SK-N-SH (cell line): Measurements from ENCODE around the gene FLT3LG. TPM values are rescaled to one million over a fixed set of nuclear protein-coding genes. Genes with fewer than 3 reads are reported as not detected.

ENCODE experiments used
- CTCF ChIA-PET: fragments of 300-600, 350-600 bp; formaldehyde crosslinking; extraction: SDS; loops from one replicate; lab custom pipeline; 2021; lab: Yijun Ruan, JAX
- POLR2A ChIA-PET: fragments of 350-600 bp; sonication (Branson Sonifier 250); formaldehyde crosslinking; extraction: SDS; loops from one replicate; lab custom pipeline; 2020; ENCODE audit warnings: antibody characterized with exemption, inconsistent platforms; lab: Yijun Ruan, JAX
- DNase-seq: peaks from one replicate; pipeline ENCODE4 v3.0.0; 2012
- H2AFZ ChIP-seq: fragments of 200-600 bp; sonication (generic); 2 replicates; pipeline ENCODE4 v1.8.1; 2016; ENCODE audit warnings: antibody characterized with exemption, mild to moderate bottlenecking, low read depth
- H3F3A ChIP-seq: fragments of 200-600 bp; sonication (generic); replicated peaks from 2 replicates; pipeline ENCODE3; 2016; ENCODE audit warnings: antibody characterized with exemption, mild to moderate bottlenecking; ENCODE audit not compliant: insufficient read depth
- H3K27ac ChIP-seq, 2 experiments: fragments of 200-500 bp in 1 of 2; fragments of 200-600 bp in 1 of 2; sonication (Bioruptor generic) in 1 of 2; sonication (generic), shearing (Covaris generic) in 1 of 2; 2 replicates each; pipeline versions ENCODE4 v1.5.1 to v1.6.1; 2014 to 2016; ENCODE audit warnings: low read depth in 2 of 2, inconsistent platforms in 1 of 2, low read length in 1 of 2, mild to moderate bottlenecking in 1 of 2, mixed read lengths in 1 of 2
- H3K27me3 ChIP-seq: fragments of 200-600 bp; sonication (generic), shearing (Covaris generic); 2 replicates; pipeline ENCODE4 v1.6.1; 2016; ENCODE audit warnings: mixed run types; ENCODE audit not compliant: insufficient read depth
- H3K36me3 ChIP-seq, 2 experiments: fragments of 200-500 bp in 1 of 2; fragments of 200-600 bp in 1 of 2; sonication (Bioruptor generic) in 1 of 2; sonication (generic) in 1 of 2; replicated peaks in 1 of 2; 2 replicates each; pipeline versions ENCODE3 to v1.5.1; 2014 to 2016; ENCODE audit warnings: low read length in 1 of 2, mild to moderate bottlenecking in 1 of 2; ENCODE audit not compliant: insufficient read depth in 2 of 2, control insufficient read depth in 1 of 2
- H3K4me1 ChIP-seq, 2 experiments: fragments of 200-500 bp in 1 of 2; fragments of 200-600 bp in 1 of 2; sonication (Bioruptor generic) in 1 of 2; sonication (generic), shearing (Covaris generic) in 1 of 2; 2 replicates each; pipeline versions ENCODE4 v1.5.1 to v1.6.1; 2014 to 2016; ENCODE audit warnings: low read depth in 1 of 2, low read length in 1 of 2, mixed run types in 1 of 2; ENCODE audit not compliant: insufficient read depth in 2 of 2, control insufficient read depth in 1 of 2
- H3K4me2 ChIP-seq: fragments of 200-600 bp; sonication (generic), shearing (Covaris generic); 2 replicates; pipeline ENCODE4 v1.6.1; 2017; ENCODE audit warnings: mixed run types
- H3K4me3 ChIP-seq, 2 experiments: fragments of 200-500 bp in 1 of 2; fragments of 200-600 bp in 1 of 2; sonication (Bioruptor generic) in 1 of 2; sonication (generic), shearing (Covaris generic) in 1 of 2; 2 replicates each; pipeline versions ENCODE4 v1.5.1 to v1.8.1; 2014 to 2016; ENCODE audit warnings: low read depth in 2 of 2, inconsistent platforms in 1 of 2, low read length in 1 of 2, mild to moderate bottlenecking in 1 of 2, mixed read lengths in 1 of 2, moderate library complexity in 1 of 2
- H3K79me2 ChIP-seq: fragments of 200-600 bp; sonication (generic); 2 replicates; pipeline ENCODE4 v1.8.1; 2017; ENCODE audit warnings: mild to moderate bottlenecking; ENCODE audit not compliant: insufficient read depth
- H3K9ac ChIP-seq: fragments of 200-600 bp; sonication (generic); 2 replicates; pipeline ENCODE4 v1.6.1; 2017; ENCODE audit warnings: mixed run types
- H3K9me2 ChIP-seq: fragments of 200-600 bp; sonication (generic); 2 replicates; pipeline ENCODE4 v1.6.1; 2017; ENCODE audit warnings: mixed run types
- H3K9me3 ChIP-seq: fragments of 200-600 bp; sonication (generic); 2 replicates; pipeline ENCODE4 v1.6.1; 2017; ENCODE audit warnings: mixed run types, mild to moderate bottlenecking, moderate library complexity
- H4K20me1 ChIP-seq: fragments of 200-600 bp; sonication (generic); 2 replicates; pipeline ENCODE4 v1.6.1; 2017; ENCODE audit warnings: mild to moderate bottlenecking, mixed run types; ENCODE audit not compliant: insufficient read depth
- CHD2 ChIP-seq: fragments of 150-350 bp; IDR thresholded peaks from 2 replicates; pipeline ENCODE4 v1.6.1; 2018; ENCODE audit warnings: low read length; ENCODE audit not compliant: partially characterized antibody
- CTCF ChIP-seq: fragments of 200-600 bp; sonication (generic); IDR thresholded peaks from 2 replicates; pipeline ENCODE4 v1.6.1; 2017; ENCODE audit warnings: antibody characterized with exemption, mild to moderate bottlenecking, moderate library complexity
- ELF1 ChIP-seq: IDR thresholded peaks from 2 replicates; pipeline ENCODE4 v1.4.0; 2012
- EZH2phosphoT487 ChIP-seq: fragments of 200-600 bp; sonication (generic); IDR thresholded peaks from 2 replicates; pipeline ENCODE4 v1.6.1; 2017; ENCODE audit warnings: low read depth, mixed run types, mild to moderate bottlenecking, antibody characterized with exemption, moderate library complexity, borderline replicate concordance
- FOXM1 ChIP-seq: IDR thresholded peaks from 2 replicates; pipeline ENCODE4 v1.4.0; 2012; ENCODE audit warnings: low read depth, mild to moderate bottlenecking
- GATA2 ChIP-seq: sonication (generic); formaldehyde crosslinking; IDR thresholded peaks from 2 replicates; pipeline ENCODE4 v1.5.0; 2020; ENCODE audit warnings: mild to moderate bottlenecking, missing genetic modification reagents
- JUND ChIP-seq: IDR thresholded peaks from 2 replicates; pipeline ENCODE4 v1.4.0; 2012
- MAX ChIP-seq: IDR thresholded peaks from 2 replicates; pipeline ENCODE4 v1.4.0; 2012; ENCODE audit warnings: low read depth
- NRF1 ChIP-seq: IDR thresholded peaks from 2 replicates; pipeline ENCODE4 v1.6.1; 2012; ENCODE audit warnings: low read depth, mild to moderate bottlenecking, low read length
- PBX3 ChIP-seq: IDR thresholded peaks from 2 replicates; pipeline ENCODE4; 2012
- POLR2AphosphoS5 ChIP-seq: IDR thresholded peaks from 2 replicates; pipeline ENCODE4 v1.6.1; 2012; ENCODE audit warnings: low read depth, low read length
- RCOR1 ChIP-seq: fragments of 150-350 bp; IDR thresholded peaks from 2 replicates; pipeline ENCODE4 v1.6.1; 2017; ENCODE audit warnings: antibody characterized with exemption, low read length
- REST ChIP-seq: IDR thresholded peaks from 2 replicates; pipeline ENCODE4 v1.6.1; 2012; ENCODE audit warnings: mild to moderate bottlenecking, low read depth, low read length, moderate library complexity
- RXRA ChIP-seq: IDR thresholded peaks from 2 replicates; pipeline ENCODE4 v1.4.0; 2012; ENCODE audit warnings: low read depth, mild to moderate bottlenecking, borderline replicate concordance
- SMC3 ChIP-seq: IDR thresholded peaks from 2 replicates; pipeline ENCODE4 v1.6.1; 2012; ENCODE audit warnings: low read depth, low read length, improper control_type of control experiment
- TAF1 ChIP-seq: IDR thresholded peaks from 2 replicates; pipeline ENCODE4 v1.6.1; 2012; ENCODE audit warnings: low read depth, mild to moderate bottlenecking, low read length, moderate library complexity, borderline replicate concordance
- TCF12 ChIP-seq: IDR thresholded peaks from 2 replicates; pipeline ENCODE4 v1.4.0; 2012
- TEAD4 ChIP-seq: IDR thresholded peaks from 2 replicates; pipeline ENCODE4 v1.4.0; 2012; ENCODE audit warnings: mild to moderate bottlenecking, borderline replicate concordance; ENCODE audit not compliant: insufficient read depth
- USF1 ChIP-seq: IDR thresholded peaks from 2 replicates; pipeline ENCODE4 v1.4.0; 2012; ENCODE audit warnings: low read depth, borderline replicate concordance
- USF2 ChIP-seq: fragments of 150-350 bp; IDR thresholded peaks from 2 replicates; pipeline ENCODE4 v1.6.1; 2017; ENCODE audit warnings: antibody characterized with exemption, low read length, low read depth, borderline replicate concordance
- YY1 ChIP-seq: IDR thresholded peaks from 2 replicates; pipeline ENCODE4 v1.4.0; 2012; ENCODE audit warnings: low read depth, mild to moderate bottlenecking
- ZBTB33 ChIP-seq: IDR thresholded peaks from 2 replicates; pipeline ENCODE4 v1.4.0; 2012; ENCODE audit warnings: low read depth, borderline replicate concordance
- WGBS: methylation state at CpG from one replicate; pipeline ENCODE4 v1.1.6; 2017; ENCODE audit warnings: low lambda C conversion rate; 5-methylcytosine and 5-hydroxymethylcytosine counted together
- polyA plus RNA-seq, 3 experiments: library from polyadenylated mRNA; depleted of rRNA; stranded (reverse); fragments of >200 nt; gene quantifications; 2 replicates each; pipeline ENCODE4 v1.2.3, GENCODE V29; 2012

FLT3LG gene
- polyA plus RNA-seq, 1 of the 3 experiments (the other 2 are of a cell fraction): 6.4 TPM

- POLR2A ChIA-PET: interaction anchor here (0.6 to 2.6 kb wide), 6 partner anchors 15 to 325 kb away, joined by 3 to 14 read pairs (median 4); partner anchors contain the start of gene RPS11
- Histone ChIP-seq H4K20me1 (no peaks in the 10 kb centered on the region), H3K9me3 (no peaks in the 10 kb centered on the region), H3K4me1 (peaks cover 0 to 16% of the 10 kb centered on the region in 2 experiments; a peak in 2 of 4 replicates), H3K4me2 (peak within 1 kb of the TSS; percentile 97), H3K27me3 (no peaks in the 10 kb centered on the region), H3F3A (peaks cover 29% of the 10 kb centered on the region), H2AFZ (peak within 1 kb of the TSS; percentile 93), H3K9ac (peak within 1 kb of the TSS; percentile 97), H3K36me3 (peaks cover 9 to 12% of the 10 kb centered on the region in 2 experiments), H3K4me3 (peak within 1 kb of the TSS; percentile 61 to 77), H3K27ac (peak within 1 kb of the TSS; percentile 93 to 95), H3K79me2 (peaks cover 50% of the 10 kb centered on the region), H3K9me2 (no peaks in the 10 kb centered on the region)
- peak; percentile 94 for DNase-seq
- under 1% methylated on average over 36 of the region's 66 CpGs for WGBS
- CTCF ChIA-PET: interaction anchor here (0.6 to 1.3 kb wide), 4 partner anchors 20 to 64 kb away, joined by 3 to 4 read pairs (median 4); partner anchors contain the start of gene FLT3LG
- TF ChIP-seq RCOR1 (no peak), SMC3 (no peak), RXRA (no peak), EZH2phosphoT487 (no peak), GATA2 (CRISPR knock-in tag) (no peak), TAF1 (no peak; the same call in 1 of the 2 replicates), PBX3 (no peak), YY1 (no peak), CHD2 (peak; percentile 89), FOXM1 (no peak), CTCF (no peak), TCF12 (no peak), USF1 (peak; percentile 93), USF2 (peak; percentile 69), ZBTB33 (peak; percentile 84; the same call in 1 of the 2 replicates), NRF1 (peak; percentile 84), POLR2AphosphoS5 (peak; percentile 98), ELF1 (peak; percentile 72), REST (no peak), TEAD4 (no peak), MAX (peak; percentile 64), JUND (no peak)
These were observed 20.8 kb upstream of the FLT3LG start, which contains the start of gene ALDH16A1 for GRCh38 chr19:49453013-49453756. ALDH16A1 (plus strand) TSS chr19:49453225; CDS start chr19:49453332, 107 bp downstream.
